Neuronal stem cell (in vitro differentiated cells): ENCODE data around the gene DENND5A.

Experiments used
- DNase-seq: peaks from one replicate; pipeline ENCODE4 v3.0.0-alpha.2; 2013; ENCODE audit warnings: low spot score
- H2AFZ ChIP-seq: one replicate; pipeline ENCODE4 v1.6.1; 2013; ENCODE audit warnings: mild to moderate bottlenecking, low read length, inconsistent platforms
- H2AK5ac ChIP-seq: 2 replicates; pipeline ENCODE4 v1.6.1; 2013; ENCODE audit warnings: low read depth, mild to moderate bottlenecking, inconsistent platforms, low read length, moderate library complexity, mixed read lengths
- H2BK120ac ChIP-seq: 2 replicates; pipeline ENCODE4 v1.6.1; 2013; ENCODE audit warnings: low read depth, mild to moderate bottlenecking, inconsistent platforms, low read length, moderate library complexity, mixed read lengths
- H2BK12ac ChIP-seq: one replicate; pipeline ENCODE4 v1.6.1; 2013; ENCODE audit warnings: low read length, inconsistent platforms
- H2BK15ac ChIP-seq: 2 replicates; pipeline ENCODE4 v1.6.1; 2013; ENCODE audit warnings: mild to moderate bottlenecking, low read length, inconsistent platforms, mixed read lengths
- H2BK5ac ChIP-seq: one replicate; pipeline ENCODE4 v1.6.1; 2013; ENCODE audit warnings: inconsistent platforms, mild to moderate bottlenecking, low read length, moderate library complexity
- H3K14ac ChIP-seq: one replicate; pipeline ENCODE4 v1.6.1; 2013; ENCODE audit warnings: low read length, inconsistent platforms
- H3K18ac ChIP-seq: 2 replicates; pipeline ENCODE4 v1.6.1; 2013; ENCODE audit warnings: low read length, inconsistent platforms
- H3K23ac ChIP-seq: 2 replicates; pipeline ENCODE4 v1.6.1; 2013; ENCODE audit warnings: low read depth, mild to moderate bottlenecking, mixed read lengths, low read length, inconsistent platforms; ENCODE audit not compliant: poor library complexity
- H3K27ac ChIP-seq: replicated peaks from 3 replicates; pipeline ENCODE4 v1.5.1; 2013; ENCODE audit warnings: low read length, inconsistent platforms
- H3K27me3 ChIP-seq, 3 experiments: 2 replicates each; pipeline ENCODE4 v1.6.1; 2013; ENCODE audit warnings: low read length in 3 of 3, mild to moderate bottlenecking in 2 of 3, inconsistent platforms in 1 of 3, low read depth in 1 of 3, mixed read lengths in 1 of 3, moderate library complexity in 1 of 3; ENCODE audit not compliant: control insufficient read depth in 3 of 3, insufficient read depth in 3 of 3
- H3K36me3 ChIP-seq, 2 donors: replicated peaks in 1 of 2; 2 replicates each; pipeline ENCODE4 v1.6.1; 2013; ENCODE audit warnings: low read length in 2 of 2; ENCODE audit not compliant: control insufficient read depth in 2 of 2, insufficient read depth in 2 of 2
- H3K4ac ChIP-seq: 2 replicates; pipeline ENCODE4 v1.6.1; 2013; ENCODE audit warnings: inconsistent platforms, mild to moderate bottlenecking, low read length, moderate library complexity
- H3K4me1 ChIP-seq, 2 donors: 1 replicate in 1 of 2; 2 replicates in 1 of 2; pipeline ENCODE4 v1.6.1; 2013; ENCODE audit warnings: low read length in 2 of 2, low read depth in 1 of 2; ENCODE audit not compliant: control insufficient read depth in 2 of 2, insufficient read depth in 1 of 2
- H3K4me2 ChIP-seq: one replicate; pipeline ENCODE4 v1.6.1; 2013; ENCODE audit warnings: mild to moderate bottlenecking, low read length, inconsistent platforms; ENCODE audit not compliant: insufficient read depth, poor library complexity, severe bottlenecking
- H3K4me3 ChIP-seq, 2 donors: 2 replicates each; pipeline ENCODE4 v1.5.1; 2013; ENCODE audit warnings: low read length in 2 of 2, mild to moderate bottlenecking in 2 of 2, inconsistent platforms in 1 of 2, moderate library complexity in 1 of 2
- H3K79me1 ChIP-seq: one replicate; pipeline ENCODE4 v1.6.1; 2013; ENCODE audit warnings: low read depth, mild to moderate bottlenecking, inconsistent platforms, low read length, moderate library complexity
- H3K9ac ChIP-seq: one replicate; pipeline ENCODE4 v1.6.1; 2013; ENCODE audit warnings: mild to moderate bottlenecking, low read depth, low read length, inconsistent platforms; ENCODE audit not compliant: poor library complexity
- H3K9me3 ChIP-seq, 2 donors: replicated peaks in 1 of 2; 2 replicates each; pipeline versions ENCODE3 to v1.6.1; 2013; ENCODE audit warnings: low read length in 2 of 2, mild to moderate bottlenecking in 2 of 2, inconsistent platforms in 1 of 2, low read depth in 1 of 2, mixed read lengths in 1 of 2, moderate library complexity in 1 of 2; ENCODE audit not compliant: control insufficient read depth in 2 of 2, insufficient read depth in 1 of 2
- H4K8ac ChIP-seq: one replicate; pipeline ENCODE4 v1.6.1; 2013; ENCODE audit warnings: low read depth, mild to moderate bottlenecking, inconsistent platforms, low read length, moderate library complexity
- H4K91ac ChIP-seq: one replicate; pipeline ENCODE4 v1.6.1; 2013; ENCODE audit warnings: low read length, low read depth, mild to moderate bottlenecking, inconsistent platforms; ENCODE audit not compliant: poor library complexity
- WGBS, 2 donors: extraction: QIAGEN DNeasy Blood & Tissue Kit; methylation state at CpG; one replicate each; pipeline ENCODE4 v1.1.7; 2013; ENCODE audit warnings: missing lambda C conversion rate in 2 of 2, mixed read lengths in 1 of 2; ENCODE audit not compliant: insufficient read length in 2 of 2, insufficient replicate concordance in 1 of 2; ENCODE audit errors: extremely low coverage in 2 of 2; 5-methylcytosine and 5-hydroxymethylcytosine counted together

DENND5A gene

DNA sequence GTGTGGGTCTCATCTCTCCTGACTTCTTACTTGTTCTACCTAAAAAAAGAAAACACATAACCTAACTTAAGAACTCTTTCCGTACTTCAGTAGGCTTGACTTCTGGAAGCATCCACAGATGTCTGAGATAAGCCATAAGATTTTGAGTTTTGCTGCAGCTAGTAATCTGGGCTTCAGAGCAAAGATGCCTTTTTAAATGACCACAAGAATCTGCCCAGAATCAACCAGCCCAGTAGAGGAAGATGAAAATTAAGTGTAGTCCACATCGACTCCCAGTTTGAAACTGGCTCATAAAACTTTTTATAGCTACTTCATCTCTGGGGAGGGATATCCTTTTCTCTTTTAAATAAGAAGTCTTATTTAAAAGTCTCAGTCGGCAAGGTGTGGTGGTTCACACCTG lies 10.7 kb downstream of the DENND5A start:
- peaks cover 0 to 7% of the 10 kb centered on the region in 2 donors for H3K9me3 ChIP-seq
- peaks cover 0 to 2% of the 10 kb centered on the region in 2 donors for H3K4me1 ChIP-seq
- H2BK15ac ChIP-seq, result no peak overlapping the region
- H3K23ac ChIP-seq, result no peak overlapping the region
- no CpG with 5 or more reads among the region's 3 CpGs for whole genome bisulfite sequencing, 2 donors
- peaks cover 0 to 42% of the 10 kb centered on the region in 2 donors for H3K36me3 ChIP-seq
- no peak for DNase-seq
- no peak overlapping the region for H4K91ac ChIP-seq
- no peak overlapping the region for H3K4ac ChIP-seq
- H3K9ac ChIP-seq, result no peak overlapping the region
- H3K4me2 ChIP-seq, result no peak overlapping the region
- no peak overlapping the region for H3K14ac ChIP-seq
- H2AFZ ChIP-seq, result no peak overlapping the region
- H2BK120ac ChIP-seq, result no peak overlapping the region
- no peak overlapping the region for H2BK12ac ChIP-seq
- H4K8ac ChIP-seq, result no peak overlapping the region
- H3K79me1 ChIP-seq, result peaks cover 3% of the 10 kb centered on the region
- no peak overlapping the region for H3K27ac ChIP-seq
- no peak overlapping the region for H3K18ac ChIP-seq
- H3K27me3 ChIP-seq, result no peaks in the 10 kb centered on the region
- H2AK5ac ChIP-seq, result no peak overlapping the region
- no peak overlapping the region for H2BK5ac ChIP-seq
- no peak overlapping the region for H3K4me3 ChIP-seq

DNA sequence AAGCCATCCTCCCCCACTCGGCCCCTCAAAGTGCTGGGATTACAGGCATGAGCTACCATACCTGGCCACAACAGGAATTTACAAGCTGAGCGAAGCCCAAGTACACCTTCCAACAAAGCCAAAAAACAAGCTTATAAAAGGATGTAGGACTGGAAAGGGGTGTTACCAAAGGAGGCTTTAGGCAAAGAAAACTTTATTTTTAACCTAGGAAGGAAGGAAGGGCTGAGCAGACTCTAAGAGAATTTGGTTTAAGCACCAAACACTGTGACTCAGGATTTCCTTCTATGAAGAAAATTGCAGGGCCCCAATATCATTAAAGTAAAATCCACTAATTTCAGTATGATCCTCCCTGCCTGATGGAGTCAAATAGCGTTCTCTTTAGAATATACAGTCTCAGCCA lies 12.1 kb downstream of the DENND5A start:
- no peak overlapping the region for H2BK15ac ChIP-seq
- peaks cover 0 to 4% of the 10 kb centered on the region in 2 donors for H3K9me3 ChIP-seq
- H3K27me3 ChIP-seq, result no peaks in the 10 kb centered on the region
- peaks cover 0 to 44% of the 10 kb centered on the region in 2 donors for H3K36me3 ChIP-seq
- no peak overlapping the region for H3K23ac ChIP-seq
- peaks cover 0 to 2% of the 10 kb centered on the region in 2 donors for H3K4me1 ChIP-seq
- no CpG with 5 or more reads among the region's 3 CpGs for WGBS, 2 donors
- H2BK120ac ChIP-seq, result no peak overlapping the region
- H2AK5ac ChIP-seq, result no peak overlapping the region
- no peak overlapping the region for H2AFZ ChIP-seq
- H3K79me1 ChIP-seq, result peaks cover 6% of the 10 kb centered on the region
- H2BK5ac ChIP-seq, result no peak overlapping the region
- no peak overlapping the region for H3K4me2 ChIP-seq
- H2BK12ac ChIP-seq, result no peak overlapping the region
- H3K18ac ChIP-seq, result no peak overlapping the region
- no peak overlapping the region for H3K4me3 ChIP-seq
- H3K27ac ChIP-seq, result no peak overlapping the region
- no peak overlapping the region for H4K8ac ChIP-seq
- H3K4ac ChIP-seq, result no peak overlapping the region
- no peak overlapping the region for H3K9ac ChIP-seq
- DNase-seq, result no peak
- H4K91ac ChIP-seq, result no peak overlapping the region
- H3K14ac ChIP-seq, result no peak overlapping the region

DNA sequence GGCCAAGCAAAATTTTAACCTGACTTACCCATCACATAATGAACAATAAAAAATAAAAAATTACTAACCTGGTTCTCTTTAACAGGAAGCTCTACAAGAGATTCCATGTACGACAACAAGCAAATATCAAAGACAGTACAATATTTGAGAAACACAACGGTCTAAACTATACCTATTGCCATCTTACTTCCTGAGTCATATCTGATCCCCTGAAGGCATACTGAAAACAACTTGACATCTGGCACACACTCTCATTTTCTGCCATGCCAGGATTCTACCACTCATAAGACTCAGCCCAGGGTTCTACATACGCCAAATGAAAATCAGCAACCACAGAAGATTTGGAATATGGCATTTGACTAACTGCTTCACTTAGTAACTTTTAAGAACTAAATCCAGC lies 13.8 kb downstream of the DENND5A start:
- H3K14ac ChIP-seq, result no peak overlapping the region
- H2BK5ac ChIP-seq, result no peak overlapping the region
- no peak overlapping the region for H2BK120ac ChIP-seq
- peaks cover 7% of the 10 kb centered on the region for H3K79me1 ChIP-seq
- H3K23ac ChIP-seq, result no peak overlapping the region
- H3K18ac ChIP-seq, result no peak overlapping the region
- H3K9me3 ChIP-seq, result peaks cover 0 to 4% of the 10 kb centered on the region in 2 donors
- no peak overlapping the region for H3K9ac ChIP-seq
- H3K36me3 ChIP-seq, result peaks cover 0 to 42% of the 10 kb centered on the region in 2 donors
- H4K91ac ChIP-seq, result no peak overlapping the region
- no peak overlapping the region for H4K8ac ChIP-seq
- no peak overlapping the region for H3K27ac ChIP-seq
- H3K4me2 ChIP-seq, result no peak overlapping the region
- WGBS, 2 donors, result no CpG with 5 or more reads among the region's 3 CpGs
- H3K4me3 ChIP-seq, result no peak overlapping the region
- H3K4ac ChIP-seq, result no peak overlapping the region
- no peak overlapping the region for H2BK15ac ChIP-seq
- DNase-seq, result no peak
- H2AFZ ChIP-seq, result no peak overlapping the region
- no peak overlapping the region for H2BK12ac ChIP-seq
- H3K27me3 ChIP-seq, result no peaks in the 10 kb centered on the region
- H3K4me1 ChIP-seq, result peaks cover 0 to 2% of the 10 kb centered on the region in 2 donors
- no peak overlapping the region for H2AK5ac ChIP-seq

DNA sequence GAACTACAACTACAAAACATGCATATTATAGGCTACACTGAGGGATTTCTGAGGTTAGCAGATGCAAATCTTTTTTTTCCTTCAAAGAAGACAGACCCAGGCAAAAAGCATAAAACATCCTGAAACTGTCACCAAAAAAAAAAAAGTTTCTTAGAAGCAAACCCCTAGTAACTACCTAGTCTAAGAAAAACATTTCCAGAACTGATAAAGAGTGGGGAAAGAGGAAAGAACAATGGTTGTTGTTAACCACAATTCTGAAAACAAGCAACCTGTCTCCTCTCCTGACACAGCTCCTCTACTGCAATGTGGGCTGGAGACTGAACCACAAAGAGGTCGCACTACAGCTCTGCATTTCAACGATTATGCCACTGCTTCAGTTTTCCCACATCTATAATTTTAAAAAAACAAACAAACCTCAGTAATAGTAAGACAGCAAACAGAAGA lies 15.0 kb downstream of the DENND5A start:
- Histone ChIP-seq H2BK12ac (no peak overlapping the region), H3K27me3 (no peaks in the 10 kb centered on the region), H3K4me1 (peaks cover 0 to 2% of the 10 kb centered on the region in 2 donors), H4K8ac (no peak overlapping the region), H3K18ac (no peak overlapping the region), H3K23ac (no peak overlapping the region), H2AFZ (no peak overlapping the region), H2BK15ac (no peak overlapping the region), H4K91ac (no peak overlapping the region), H3K9me3 (peaks cover 0 to 4% of the 10 kb centered on the region in 2 donors), H3K4me2 (no peak overlapping the region), H3K4me3 (no peak overlapping the region), H3K14ac (no peak overlapping the region), H3K27ac (no peak overlapping the region), H3K79me1 (peaks cover 7% of the 10 kb centered on the region), H2AK5ac (no peak overlapping the region), H3K9ac (no peak overlapping the region), H3K4ac (no peak overlapping the region), H2BK120ac (no peak overlapping the region), H3K36me3 (peaks cover 0 to 36% of the 10 kb centered on the region in 2 donors), H2BK5ac (no peak overlapping the region)
- WGBS, 2 donors, result no CpG with 5 or more reads among the region's 2 CpGs
- DNase-seq, result no peak
